Astrocyte of the spinal cord (primary cell): ENCODE measurements around the gene ASAP2.
A peak's percentile ranks its signal among the peaks of the same experiment; 100 is the strongest.

Experiments used
- DNase-seq: peaks from one replicate; pipeline ENCODE4 v3.0.0; 2011; ENCODE audit warnings: low read depth, low spot score
- H3K4me3 ChIP-seq: 2 replicates; pipeline ENCODE4 v1.5.1; 2011; ENCODE audit warnings: low read depth, mild to moderate bottlenecking, low read length, moderate library complexity
- in situ Hi-C: cut with HindIII; loops from 2 replicates; pipeline ENCODE4 v1.10.0; 2017; ENCODE audit warnings: low sequenced_read_pairs
- TF ChIP-seq, protein P1 (sequence below): IDR thresholded peaks from 2 replicates; pipeline ENCODE4 v1.5.1; 2012; ENCODE audit warnings: low read depth, mild to moderate bottlenecking, low read length, inconsistent platforms

ASAP2 gene

DNA sequence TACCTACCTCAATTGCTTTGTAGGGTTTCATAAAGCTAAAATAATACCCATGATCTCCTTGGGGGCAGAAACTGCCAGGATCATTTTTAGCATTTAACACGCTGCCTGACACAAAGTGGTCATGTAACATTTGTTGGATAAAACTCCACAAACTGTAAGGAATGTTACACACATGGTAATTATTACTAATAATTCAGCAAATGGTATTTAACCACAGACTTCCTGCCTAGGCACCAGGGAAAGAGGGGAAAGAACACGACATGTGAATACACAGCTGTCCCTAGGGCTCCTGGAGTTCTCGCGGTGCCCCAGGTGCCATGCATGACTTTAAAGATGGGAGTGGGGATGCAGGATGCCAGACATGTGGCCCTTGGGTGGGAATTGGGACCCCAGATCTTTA lies 43.5 kb downstream of the ASAP2 start:
- in situ Hi-C loops = no loop called here
- no peak overlapping the region for H3K4me3 ChIP-seq
- DNase-seq = no peak
- TF ChIP-seq, protein P1, sequence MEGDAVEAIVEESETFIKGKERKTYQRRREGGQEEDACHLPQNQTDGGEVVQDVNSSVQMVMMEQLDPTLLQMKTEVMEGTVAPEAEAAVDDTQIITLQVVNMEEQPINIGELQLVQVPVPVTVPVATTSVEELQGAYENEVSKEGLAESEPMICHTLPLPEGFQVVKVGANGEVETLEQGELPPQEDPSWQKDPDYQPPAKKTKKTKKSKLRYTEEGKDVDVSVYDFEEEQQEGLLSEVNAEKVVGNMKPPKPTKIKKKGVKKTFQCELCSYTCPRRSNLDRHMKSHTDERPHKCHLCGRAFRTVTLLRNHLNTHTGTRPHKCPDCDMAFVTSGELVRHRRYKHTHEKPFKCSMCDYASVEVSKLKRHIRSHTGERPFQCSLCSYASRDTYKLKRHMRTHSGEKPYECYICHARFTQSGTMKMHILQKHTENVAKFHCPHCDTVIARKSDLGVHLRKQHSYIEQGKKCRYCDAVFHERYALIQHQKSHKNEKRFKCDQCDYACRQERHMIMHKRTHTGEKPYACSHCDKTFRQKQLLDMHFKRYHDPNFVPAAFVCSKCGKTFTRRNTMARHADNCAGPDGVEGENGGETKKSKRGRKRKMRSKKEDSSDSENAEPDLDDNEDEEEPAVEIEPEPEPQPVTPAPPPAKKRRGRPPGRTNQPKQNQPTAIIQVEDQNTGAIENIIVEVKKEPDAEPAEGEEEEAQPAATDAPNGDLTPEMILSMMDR = no peak

DNA sequence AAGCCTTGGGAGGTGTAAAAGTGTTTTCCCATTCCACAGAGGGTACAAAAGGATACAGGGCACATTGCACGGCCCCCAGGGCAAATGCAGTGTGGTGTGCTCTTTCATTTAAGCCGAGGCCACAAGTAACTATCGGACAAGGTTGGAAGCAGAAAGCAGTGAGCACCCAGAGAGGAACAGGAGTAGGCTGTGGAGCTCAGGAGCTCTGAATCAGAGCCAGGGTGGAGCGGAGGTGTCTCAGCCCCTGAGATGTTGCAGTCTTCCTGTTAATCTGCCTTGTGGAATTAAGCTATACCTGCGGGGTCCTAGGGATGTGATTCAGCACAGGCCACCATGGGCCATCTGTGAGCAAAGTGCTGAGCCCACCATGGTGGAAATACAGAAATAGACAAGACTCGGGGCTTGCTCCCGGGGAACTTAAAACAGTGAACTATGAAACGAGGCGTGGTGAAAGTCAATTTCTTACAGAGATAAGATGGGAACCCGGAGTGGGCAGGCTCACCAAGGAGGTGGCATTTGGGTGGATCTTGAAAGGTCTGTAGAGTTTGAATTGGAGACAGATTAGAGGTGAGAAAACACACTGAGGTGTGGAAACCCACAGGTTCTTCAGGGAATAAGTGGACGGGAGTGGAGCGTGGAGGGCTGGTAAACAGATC lies 44.0 kb downstream of the ASAP2 start:
- DNase-seq = no peak
- no peak overlapping the region for H3K4me3 ChIP-seq
- TF ChIP-seq, protein P1 = no peak
- in situ Hi-C loops = no loop called here

DNA sequence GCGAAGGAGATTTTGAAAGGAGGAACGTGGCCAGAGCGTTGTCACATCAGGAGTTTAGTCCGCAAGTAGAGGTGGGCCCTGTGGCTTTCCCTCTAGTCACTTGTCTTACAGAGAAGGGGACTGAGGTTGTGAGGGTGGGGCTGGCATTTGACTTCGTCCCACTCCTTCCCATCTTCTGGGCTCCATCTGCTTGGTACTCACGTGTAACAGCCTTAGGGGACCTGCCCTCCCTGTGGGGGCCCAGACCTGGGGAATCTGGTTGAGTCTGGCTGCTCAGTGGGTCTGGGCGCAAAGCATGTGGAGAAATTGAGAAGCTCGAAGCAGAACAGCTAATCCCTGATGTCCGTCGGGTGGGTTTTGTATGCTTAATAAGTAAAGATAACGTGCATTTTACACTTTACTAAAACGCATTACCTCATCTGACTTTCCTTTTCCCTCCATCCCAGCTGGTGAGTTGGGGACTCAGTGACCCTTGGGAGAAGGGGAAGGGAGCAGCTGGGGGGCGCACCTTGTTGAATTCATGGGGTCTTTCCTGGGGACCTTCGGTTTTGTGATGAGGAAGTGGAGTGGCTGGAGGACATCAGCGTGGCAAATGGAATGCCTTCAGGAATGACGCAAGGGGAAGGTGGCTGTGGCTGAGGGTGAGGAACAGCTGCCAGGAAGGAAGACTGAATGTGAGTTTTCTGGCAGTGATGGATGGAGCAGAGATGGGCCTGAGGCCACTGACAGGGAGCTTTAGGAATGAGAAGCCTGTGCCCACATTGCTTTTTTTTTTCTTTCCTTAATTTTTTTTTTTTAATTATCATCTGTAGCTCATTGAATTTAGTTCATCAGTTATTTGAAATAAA lies 44.8 kb downstream of the ASAP2 start:
- in situ Hi-C loops = no loop called here
- peak; percentile 66 for DNase-seq
- no peak overlapping the region for H3K4me3 ChIP-seq
- TF ChIP-seq, protein P1 = no peak

DNA sequence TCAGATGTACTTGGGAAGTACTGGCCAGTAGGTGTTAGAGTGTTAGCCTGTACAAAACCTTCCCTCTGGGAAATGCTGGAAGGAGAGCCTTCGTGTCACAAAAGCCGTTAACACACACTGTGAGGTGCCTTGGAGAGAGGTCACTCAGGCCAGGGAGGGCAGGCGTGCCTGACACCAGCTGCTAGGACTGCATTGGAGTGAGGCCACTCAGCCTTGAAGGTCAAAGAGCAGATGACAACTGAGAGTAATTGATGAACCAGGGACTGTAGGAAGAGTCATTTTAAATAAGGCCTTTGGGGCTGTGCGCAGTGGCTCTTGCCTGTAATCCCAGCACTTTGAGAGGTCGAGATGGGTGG lies 45.4 kb downstream of the ASAP2 start:
- H3K4me3 ChIP-seq = no peak overlapping the region
- no peak for DNase-seq
- TF ChIP-seq, protein P1 = no peak
- in situ Hi-C loops = no loop called here

DNA sequence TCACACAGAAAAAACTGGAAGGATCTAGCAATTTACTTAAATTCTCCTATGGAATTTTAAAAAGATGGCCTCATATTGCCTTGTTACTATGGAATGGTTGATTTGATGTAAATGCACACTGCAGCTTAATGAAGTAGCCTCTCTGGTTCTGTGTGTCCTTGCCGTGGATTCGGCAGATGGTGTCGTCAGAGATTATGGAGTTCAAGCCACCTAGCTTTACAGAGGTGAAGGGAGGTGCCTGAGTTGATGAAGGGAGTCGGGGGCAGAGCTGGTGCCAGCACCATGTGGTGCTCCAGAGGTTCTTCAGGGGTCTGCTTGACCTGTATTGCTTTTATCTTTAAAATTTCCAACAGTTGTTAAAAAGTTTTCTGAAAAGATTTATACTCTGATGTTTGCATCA lies 48.8 kb downstream of the ASAP2 start:
- in situ Hi-C loops = no loop called here
- TF ChIP-seq, protein P1 = no peak
- H3K4me3 ChIP-seq = no peak overlapping the region
- no peak for DNase-seq

DNA sequence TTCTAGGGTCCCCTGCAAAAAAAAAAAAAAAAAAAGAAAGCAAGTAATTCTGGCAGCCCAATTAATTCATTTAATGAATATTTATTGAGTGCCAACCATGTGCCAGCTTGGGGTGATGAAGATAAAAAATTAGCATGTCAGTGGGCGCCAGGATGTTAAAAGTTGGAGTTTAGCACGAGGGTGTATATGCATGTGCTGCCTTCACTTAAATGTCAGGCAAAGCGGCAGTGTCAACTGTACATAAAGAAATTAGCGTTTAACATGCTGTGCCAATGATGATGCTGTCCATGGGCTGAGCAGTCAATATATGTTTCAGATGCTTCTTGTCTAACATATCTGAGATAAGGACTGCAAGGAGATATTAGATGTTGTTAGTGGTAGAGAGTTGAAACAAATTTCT lies 49.5 kb downstream of the ASAP2 start:
- in situ Hi-C loops = no loop called here
- no peak for DNase-seq
- no peak overlapping the region for H3K4me3 ChIP-seq
- TF ChIP-seq, protein P1 = no peak
